NCI-H774 (cell line): ENCODE results near the gene F5.
"Not testable (repeated sequence)": the region's sequence is repeated elsewhere in the genome, so short reads cannot be mapped to it uniquely, and the experiment has no call there.

Experiments
- DNase-seq: peaks from one replicate; lab custom pipeline; 2025; lab: John Stamatoyannopoulos, UW

The F5 gene

DNA sequence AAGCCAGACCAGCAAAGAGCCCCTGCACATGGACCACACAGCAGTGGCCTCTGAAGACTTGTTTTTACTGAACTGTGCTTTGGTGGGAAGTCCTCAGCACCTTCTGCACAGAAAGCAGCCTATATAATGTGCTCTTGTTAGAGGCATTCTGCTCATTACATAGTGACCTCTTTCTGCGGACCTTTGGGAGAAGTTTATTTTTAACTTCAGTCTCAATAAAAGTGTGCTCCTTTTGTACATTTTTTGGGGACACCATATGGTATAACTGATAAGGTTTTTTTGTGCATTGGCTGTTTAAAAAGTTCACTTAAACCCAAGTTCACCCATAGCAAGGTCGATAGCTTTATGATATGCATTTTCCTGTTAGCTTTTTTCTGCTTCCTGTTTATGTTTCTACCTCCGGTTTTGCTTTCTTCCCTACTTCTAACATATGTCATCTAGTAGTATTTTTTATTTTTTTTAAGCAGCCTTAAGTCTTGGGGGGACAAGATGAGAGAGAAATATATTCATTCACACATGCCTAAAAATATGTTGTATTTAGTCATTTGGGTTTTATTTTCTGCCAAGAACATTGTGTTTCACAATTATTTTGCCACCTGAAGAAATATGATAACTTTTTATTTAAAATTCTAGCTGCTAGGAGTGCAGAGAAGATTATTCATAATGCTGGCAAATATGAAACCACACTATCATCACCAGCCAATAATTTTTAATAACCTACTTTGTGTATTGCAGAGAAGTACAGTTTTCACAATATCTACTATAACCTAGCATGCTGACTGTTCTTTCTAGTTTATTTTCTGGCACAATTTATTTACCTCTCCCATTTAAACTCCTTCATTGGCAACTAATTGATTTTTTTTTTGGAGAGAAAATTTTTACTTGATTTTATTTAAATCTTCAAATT lies 77.6 kb downstream of the F5 start:
- no peak for DNase-seq

DNA sequence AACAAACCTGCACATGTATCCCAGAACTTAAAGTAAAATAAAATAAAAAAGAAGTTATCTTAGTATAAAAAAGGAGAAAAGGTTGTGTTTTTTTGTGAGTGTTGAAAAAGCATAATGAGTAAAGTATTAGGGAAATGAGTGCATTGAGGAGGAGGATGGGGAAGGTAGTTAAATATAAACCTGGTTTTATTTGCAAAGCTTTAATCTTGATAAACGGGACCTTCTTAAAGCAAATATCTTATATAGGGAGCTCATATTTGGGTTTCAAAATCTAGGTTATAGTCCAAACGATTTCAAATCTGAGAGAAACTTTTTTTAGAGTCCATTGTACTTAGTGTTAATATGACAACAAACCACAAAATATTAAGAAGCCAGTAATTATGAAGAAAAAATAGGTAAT lies 78.9 kb downstream of the F5 start:
- no peak for DNase-seq

DNA sequence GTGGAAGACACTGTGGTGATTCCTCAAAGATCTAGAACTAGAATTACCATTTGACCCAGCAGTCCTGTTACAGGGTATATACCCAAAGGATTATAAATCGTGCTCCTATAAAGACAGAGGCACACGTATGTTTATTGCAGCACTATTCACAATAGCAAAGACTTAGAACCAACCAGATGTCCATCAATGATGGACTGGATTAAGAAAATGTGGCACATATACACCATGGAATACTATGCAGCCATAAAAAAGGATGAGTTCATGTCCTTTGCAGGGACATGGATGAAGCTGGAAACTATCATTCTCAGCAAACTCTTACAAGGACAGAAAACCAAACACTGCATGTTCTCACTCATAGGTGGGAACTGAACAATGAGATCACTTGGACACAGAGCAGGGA lies 82.7 kb downstream of the F5 start:
- DNase-seq: not testable (repeated sequence)

DNA sequence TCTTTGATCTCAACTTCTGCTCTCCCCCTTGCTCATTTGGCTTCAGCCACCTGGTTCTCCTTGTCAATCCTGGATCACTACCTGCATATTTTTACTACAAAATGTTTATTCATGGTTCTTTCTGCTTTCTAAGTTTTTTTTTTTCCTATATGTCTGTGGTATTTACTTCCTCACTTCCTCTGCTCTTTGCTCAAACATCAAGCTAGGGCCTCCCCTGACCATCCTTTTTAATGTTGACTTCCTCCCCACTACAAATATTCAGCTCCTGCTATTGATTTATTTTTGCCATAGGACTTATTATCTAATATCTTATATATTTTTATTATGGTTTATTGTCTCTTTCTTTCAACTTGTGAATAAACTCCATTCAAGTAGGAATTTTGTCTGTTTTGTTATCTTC lies 86.5 kb downstream of the F5 start:
- no peak for DNase-seq

DNA sequence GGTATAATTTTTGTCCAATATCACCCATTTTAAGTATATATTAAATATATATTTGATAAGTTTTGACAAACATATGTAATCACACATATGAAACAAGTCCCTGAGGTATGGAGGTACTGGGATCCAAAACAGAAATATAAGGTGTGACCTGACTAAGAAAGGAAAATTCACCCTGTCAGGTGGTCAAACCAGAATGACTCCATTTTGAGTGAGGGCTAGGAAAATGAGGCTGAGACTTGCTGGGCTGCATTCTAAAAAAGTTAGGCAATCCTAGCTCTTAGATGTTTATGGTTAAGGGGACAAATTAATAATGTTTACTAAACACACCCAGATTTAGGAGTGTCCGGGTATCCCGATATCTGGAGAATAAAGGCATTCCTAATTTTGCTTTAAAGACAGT lies 89.0 kb downstream of the F5 start:
- no peak for DNase-seq

DNA sequence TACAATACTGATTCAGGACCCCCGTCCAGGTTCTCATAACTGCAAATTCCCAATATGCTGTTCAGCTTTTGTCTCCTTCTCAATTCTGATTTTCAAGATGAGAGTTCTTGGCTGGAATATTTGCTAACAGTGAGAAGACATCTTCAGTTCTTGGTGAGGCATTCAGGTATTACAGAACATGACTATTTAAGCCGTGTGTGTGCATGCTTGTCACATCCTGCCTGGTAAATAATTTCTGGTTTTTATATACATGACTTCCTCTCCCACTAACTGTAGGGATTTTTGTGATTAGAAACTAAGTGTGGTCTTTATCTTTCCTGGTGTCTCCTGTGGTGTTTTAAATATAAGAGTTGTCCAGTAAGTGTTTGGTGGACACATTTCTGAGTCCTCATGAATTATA lies 90.4 kb downstream of the F5 start:
- no peak for DNase-seq

DNA sequence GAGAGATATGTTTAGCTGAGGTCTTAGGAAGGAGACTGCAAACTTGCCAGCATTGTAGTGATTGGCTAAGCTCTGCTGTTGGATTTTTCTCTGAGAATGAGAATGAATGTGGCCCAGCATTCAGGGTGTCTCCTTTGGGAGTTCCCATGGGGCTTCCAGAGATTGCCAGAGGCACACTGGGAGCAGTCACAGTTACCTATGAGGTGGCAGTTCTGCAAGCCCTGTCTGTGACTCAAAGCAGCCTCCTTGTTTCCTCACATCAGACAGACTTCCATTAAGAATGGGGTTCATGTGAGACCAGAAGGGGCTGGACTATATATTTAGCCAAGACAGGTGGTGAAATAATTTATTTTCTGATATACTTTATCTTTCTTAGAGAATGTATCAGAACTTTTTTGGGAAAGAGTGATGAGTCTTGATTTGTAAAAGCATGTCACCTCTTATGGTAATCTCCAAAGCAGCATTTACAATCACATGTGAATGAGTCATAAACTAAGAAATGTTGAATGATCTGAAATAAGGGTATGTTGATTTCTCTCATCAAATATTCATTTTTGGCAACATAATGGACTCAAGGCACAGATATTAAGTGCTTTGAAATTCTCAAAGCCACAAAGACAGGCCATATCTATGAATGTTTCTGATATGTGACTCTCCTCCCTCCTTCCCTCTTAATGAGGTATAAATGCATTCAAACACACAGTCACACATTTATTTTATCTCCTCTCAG lies 91.1 kb downstream of the F5 start:
- DNase-seq: no peak

DNA sequence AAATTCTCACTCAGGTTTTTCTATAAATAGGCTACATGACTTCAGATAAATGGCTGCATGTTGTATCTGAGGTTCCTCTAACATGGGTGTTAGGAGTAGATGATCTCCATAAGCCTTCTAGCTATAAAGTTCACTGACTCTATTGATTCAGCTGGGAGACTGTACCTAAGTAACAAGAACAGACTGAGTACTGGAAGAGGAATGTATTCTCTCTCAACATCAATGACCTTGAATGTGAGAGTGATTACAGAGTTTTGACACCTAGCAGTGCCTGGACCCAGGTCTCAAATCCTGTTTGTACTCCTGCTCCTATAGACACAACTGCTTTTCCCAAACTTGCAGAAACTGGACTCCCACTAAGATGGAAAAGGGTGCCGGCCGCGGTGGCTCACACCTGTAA lies 91.9 kb downstream of the F5 start:
- no peak for DNase-seq

DNA sequence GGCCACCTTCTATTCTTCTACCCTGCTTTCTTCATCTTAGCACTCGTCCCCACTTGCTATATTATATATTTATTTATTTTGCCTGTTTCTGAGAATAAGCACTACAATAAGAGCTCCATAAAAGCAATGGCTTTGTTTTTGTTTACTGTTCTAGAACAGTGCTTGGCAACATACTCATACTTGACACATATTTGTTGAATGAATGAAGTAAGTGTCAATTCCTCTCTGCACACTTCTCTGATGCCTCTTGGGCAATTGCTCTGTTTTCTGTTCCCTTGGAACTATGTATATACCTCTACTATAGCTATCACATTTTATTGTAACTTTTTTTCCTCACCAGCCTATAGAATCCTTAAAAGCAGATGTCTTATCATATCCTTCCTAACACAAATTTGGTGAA lies 93.0 kb downstream of the F5 start:
- no peak for DNase-seq

DNA sequence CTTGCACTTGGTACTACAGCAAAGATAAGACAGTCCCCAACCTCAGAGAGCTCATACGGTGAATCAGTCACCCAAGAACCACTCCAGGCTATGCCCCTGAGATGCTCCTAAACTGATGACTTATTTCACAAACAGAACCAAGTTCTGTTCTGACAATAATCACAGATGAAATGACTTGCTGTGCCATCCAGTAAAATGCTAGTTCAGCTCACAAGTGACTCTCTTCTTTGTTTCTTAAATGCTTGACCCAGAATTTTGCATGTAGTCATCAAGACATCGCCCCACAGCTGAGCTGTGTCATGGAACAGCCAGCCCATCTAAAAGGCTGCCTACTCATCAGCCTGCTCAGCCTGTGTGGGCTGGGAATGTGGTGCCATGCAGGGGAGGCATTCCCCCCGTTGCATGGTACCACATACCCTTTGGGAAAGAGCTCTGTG lies 94.4 kb downstream of the F5 start:
- no peak for DNase-seq

DNA sequence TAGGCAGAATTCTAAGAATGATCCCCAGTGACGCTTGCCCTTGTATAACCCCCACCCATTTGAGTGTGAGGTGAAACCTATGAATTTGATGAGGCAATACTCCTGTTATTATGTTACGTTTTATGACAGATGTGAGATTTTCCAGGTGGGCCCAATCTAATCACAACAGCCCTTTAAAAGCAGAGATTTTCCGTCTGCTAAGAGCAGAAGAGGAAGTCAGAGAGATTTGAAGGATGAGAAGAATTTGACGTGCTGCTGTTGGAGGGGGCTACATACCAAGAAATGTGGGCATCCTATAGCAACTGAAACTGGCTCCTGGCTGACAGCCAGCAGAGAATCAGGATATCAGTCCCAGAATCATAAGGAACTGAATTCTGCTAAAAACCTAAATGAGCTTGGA lies 98.1 kb downstream of the F5 start:
- DNase-seq: no peak

DNA sequence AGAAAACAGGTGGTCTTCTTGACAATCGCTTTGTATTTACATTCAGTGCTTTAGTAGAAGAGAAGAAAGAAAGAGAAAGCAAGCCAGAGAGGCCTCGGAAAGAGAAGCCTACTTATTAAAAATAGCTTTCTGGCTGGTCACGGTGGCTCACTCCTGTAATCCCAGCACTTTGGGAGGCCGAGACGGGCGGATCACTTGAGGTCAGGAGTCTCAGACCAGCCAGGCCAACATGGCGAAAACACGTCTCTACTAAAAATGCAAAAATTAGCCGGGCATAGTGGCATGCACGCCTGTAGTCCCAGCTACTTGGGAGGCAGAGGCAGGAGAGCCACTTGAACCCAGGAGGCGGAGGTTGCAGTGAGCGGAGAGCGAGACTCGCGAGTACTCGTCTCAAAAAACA lies 98.7 kb downstream of the F5 start:
- no peak for DNase-seq

DNA sequence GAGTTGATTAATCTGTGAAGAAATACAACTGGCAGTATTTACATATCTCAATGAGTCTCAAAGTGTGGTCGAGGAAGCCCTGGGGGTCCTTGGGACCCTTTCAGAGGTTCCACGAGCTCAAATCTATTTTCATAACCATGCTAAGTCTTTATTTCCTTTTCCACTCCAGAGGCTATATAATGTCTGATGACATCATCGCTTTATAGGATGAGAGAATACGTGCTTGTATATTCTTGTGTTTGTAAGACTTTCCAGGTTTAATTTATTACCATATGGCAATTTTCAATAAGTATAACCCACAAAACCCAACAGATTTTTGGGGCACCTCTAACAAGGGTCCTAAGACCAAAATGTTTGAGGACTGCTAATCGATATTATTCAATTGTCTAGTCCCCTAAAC lies 99.1 kb downstream of the F5 start:
- DNase-seq: no peak

DNA sequence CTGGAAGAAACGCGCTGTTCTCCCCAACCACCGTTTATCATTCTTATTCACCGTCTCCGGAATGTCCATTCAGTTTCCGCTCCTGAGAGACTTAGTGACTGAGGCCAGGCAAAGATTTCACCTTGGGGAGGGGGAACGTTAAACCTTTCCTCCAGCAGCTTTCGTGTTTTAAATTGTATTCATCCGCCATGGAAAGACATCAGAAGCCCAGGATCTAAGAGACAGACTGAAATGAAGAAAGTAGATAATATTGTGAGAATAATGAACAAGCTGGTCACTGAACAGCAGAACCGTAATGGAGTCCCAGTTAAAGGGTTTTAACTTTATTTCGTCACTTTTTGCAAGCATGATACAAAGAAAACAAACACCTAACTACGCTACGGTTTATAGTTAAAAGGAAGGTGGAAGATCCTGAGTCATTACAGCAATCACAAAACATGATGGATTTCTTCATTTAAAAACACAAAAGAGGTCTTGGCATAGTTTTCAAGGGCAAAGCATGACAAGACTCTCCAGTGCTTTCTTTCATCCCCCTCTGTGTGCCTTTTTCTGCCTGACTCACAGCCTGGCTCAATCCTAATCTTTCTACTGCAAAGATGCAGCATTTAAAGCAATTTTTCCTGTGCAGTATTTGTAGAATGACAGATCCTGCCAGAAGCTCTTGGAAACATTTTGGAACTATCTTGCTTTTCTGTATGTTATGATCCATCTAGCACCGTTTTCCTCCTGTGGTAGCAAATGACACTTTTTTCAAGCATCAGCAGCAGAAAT lies 99.8 kb downstream of the F5 start:
- no peak for DNase-seq

DNA sequence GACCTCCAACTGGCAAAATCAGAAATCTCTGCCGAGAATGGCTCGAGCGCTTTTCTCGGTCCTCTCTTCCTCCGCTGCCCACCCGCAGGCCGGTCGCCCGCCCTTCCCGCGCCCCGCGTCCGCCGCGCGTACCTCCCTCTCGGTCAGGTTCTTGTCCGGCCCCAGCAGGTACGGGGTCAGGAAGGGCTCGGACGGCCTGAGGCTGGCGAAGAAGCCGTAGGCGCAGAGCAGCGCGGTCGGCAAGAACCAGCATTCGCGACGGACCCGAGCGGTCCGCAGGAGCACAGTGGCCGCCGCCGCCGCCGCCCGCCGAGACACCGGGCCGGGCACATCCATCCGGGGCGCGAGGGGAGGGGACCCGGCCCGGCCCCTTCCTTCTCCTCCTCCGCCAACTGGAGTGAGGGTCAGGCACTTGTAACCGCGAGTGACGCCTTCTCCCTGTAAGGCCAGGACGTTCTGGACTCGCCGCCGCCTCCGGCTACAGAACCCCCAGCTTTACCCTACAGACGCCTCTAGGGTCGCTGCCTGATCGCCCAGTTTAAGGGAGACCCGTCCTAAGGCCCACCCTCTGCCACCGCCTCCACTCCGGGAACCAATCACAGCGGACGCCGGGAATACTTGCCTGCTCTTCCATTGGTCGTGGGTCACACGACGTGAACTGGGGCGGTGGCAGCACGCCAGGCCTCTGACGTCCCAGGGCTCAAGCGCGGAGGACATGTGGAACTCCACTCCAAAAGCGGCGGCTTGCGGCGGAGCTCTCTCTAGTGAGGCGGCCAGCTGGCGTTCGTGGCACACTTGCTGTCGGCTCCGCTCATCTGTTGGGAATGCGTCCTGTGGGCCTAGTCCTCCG lies 100.6 kb downstream of the F5 start, which contains the start of gene SLC19A2:
TSS of gene SLC19A2 (minus strand) at position 514 of the 850 bp plus-strand sequence. CDS start at position 336, 178 bp downstream.
- peak; percentile 99 for DNase-seq

DNA sequence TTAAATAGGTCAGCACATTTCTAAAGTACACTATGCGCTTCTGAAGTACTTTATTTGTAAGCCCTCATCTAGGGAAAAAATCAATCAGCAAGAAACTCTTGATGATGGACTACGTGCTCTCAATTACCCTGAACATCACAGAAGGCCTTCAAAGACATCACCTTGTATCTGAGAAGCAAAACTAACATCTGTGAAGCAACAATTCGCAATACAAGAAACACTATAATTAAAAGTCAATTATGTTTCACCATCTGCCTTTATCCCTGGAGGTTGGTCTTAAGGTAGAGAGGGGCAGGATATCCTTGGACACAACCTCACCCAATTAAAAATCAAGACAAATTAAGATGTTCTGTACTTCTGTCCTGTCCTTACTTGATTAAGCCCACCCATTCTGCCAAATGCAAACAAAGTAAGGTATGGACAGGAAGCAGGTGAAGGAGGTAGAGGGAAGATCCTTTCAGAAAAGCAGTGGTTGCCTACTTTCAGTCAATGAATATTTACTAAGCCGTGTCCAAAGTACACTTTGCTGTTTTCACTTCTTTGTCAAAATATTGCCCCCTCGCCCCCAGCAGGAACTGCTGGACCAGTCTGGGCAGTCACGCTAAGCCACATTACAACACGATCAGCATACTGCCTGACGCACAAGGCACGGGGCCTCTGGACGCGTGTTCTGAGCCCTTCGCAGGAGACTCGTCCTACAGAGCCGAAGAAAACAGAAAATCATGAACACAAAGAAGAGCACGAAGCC lies 101.4 kb downstream of the F5 start:
- DNase-seq: no peak

DNA sequence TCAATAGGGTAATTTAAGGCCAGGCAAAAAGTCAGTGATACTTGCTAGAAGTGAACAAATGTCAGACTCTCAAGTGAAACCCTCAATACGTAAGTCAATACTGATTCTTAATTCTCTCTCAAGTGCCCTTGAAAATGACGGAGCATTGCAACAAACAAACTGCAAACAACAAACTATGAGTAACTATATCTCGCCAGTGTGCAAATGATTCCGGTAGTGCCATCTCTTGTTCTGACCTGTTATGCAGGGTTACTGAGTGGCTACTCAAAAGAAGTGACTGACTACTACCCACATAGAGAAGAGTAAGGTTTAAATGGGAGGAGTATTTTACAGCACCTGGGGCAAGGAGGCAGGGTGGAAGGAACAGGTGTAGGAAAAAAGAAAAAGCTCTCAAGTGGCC lies 102.2 kb downstream of the F5 start:
- no peak for DNase-seq

DNA sequence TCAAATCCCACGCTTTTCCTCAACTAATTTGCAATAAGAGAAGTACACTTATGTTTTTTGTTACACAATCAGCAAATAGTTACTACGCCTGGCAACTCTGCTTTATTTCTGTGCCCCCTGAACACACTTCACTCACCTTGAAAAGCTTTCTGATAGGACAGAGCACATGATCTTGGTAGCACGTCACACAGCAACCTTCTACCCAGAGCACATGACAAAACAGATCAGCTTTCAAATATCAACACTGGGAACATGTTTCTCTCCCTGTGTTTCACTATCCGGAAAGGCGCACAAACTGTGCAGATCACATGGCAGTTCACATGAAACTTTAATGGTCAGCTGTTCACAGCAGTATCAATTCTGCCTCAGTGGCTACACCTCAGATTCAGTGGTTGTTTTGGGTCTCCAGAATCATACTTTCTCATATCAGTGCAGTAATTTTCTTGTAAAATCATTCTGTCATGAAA lies 102.7 kb downstream of the F5 start:
- DNase-seq: no peak

DNA sequence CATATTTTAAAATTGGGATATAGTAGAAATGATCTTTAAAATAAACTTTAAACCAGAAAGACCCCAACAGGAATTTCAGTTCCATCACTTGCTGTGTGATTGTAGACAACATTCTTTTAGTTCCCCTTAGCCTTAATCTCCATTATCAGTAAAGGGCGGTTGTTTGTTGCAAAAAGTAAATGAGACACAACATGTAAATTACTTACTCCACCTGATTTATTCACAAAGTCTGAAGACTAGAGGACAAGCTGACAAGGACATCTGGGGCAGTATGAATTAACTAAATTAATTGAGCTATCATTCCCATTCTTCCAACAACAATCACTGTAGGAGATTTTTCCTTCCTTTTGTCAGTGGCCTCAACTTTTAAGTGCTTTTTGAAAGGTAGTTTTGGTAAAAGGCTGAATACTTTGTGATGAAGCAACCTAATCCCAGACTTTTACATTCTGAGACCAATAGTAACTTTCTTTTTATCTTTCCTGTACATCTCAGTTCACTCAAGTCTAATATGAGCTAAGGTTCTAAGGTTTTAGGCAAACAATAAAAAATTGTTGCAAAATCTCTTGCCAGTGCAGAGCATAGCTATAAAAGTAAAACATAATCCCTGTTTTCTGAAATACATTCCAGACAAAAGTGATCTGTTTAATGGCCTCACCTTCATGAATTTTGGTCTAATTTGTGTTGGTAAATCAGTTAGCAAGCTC lies 106.8 kb downstream of the F5 start:
- DNase-seq: no peak

DNA sequence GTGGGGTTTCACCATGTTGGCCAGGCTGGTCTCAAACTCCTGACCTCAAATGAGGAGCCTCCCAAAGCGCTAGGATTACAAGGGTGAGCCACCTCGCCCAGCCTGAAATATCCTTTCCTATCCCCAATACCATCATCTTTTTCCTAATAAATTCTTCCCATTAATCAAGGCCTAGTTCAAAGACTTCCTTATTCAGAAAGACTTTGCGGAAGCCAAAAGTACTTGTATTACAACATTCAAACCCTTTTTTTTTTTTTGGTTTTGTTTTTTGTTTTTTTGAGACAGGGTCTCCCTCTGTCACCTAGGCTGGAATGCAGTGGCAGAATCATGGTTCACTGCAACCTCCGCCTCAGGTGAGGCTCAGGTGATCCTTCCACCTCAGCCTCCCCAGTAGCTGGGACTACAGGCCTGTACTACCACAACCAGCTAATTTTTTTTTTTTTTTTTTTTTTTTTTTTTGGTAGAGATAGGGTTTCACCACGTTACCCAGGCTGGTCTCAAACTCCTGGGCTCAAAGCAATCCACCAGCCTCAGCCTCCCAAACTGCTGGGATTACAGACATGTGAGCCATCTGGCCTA lies 108.1 kb downstream of the F5 start:
- DNase-seq: no peak
